B cell (primary cell): ENCODE measurements around the gene ROMO1. TPM values are rescaled to one million over a fixed set of nuclear protein-coding genes. Genes with fewer than 3 reads are reported as not detected.

Experiments
- ATAC-seq: fragments of 200-7000 bp; cut with Tn5 transposase; one replicate; pipeline ENCODE4 v1.10.0; 2021; ENCODE audit warnings: low read depth, mild to moderate bottlenecking, moderate number of reproducible peaks, moderate library complexity
- CTCF ChIA-PET: fragments of 350-600 bp; sonication (Branson Sonifier 250); formaldehyde crosslinking; loops from one replicate; lab custom pipeline; 2021; ENCODE audit warnings: antibody characterized with exemption, inconsistent platforms; lab: Charles Lee
- POLR2A ChIA-PET: fragments of 350-600 bp; sonication (Branson Sonifier 250); formaldehyde crosslinking; loops from one replicate; lab custom pipeline; 2021; ENCODE audit warnings: antibody characterized with exemption; lab: Charles Lee
- DNase-seq: peaks from one replicate; pipeline ENCODE4 v3.0.0; 2013
- H2AFZ ChIP-seq: 2 replicates; pipeline ENCODE4 v1.6.1; 2012; ENCODE audit warnings: mild to moderate bottlenecking, low read depth, low read length; ENCODE audit not compliant: insufficient read depth, poor library complexity, severe bottlenecking
- H3K27ac ChIP-seq, 2 donors: 1 replicate in 1 of 2; 2 replicates in 1 of 2; pipeline ENCODE4 v1.5.1; 2012 to 2013; ENCODE audit warnings: low read length in 2 of 2, mild to moderate bottlenecking in 2 of 2, moderate library complexity in 1 of 2
- H3K27me3 ChIP-seq, 4 experiments: fragments of 200-600 bp in 1 of 4; sonication (generic) in 1 of 4; replicated peaks in 1 of 4; 1 replicate in 2 of 4; 2 replicates in 2 of 4; pipeline versions ENCODE4 v1.6.1 to v1.7.0; 2013 to 2016; ENCODE audit warnings: low read length in 3 of 4, mild to moderate bottlenecking in 2 of 4, mixed read lengths in 1 of 4, moderate library complexity in 1 of 4; ENCODE audit not compliant: insufficient read depth in 4 of 4, control insufficient read depth in 3 of 4; ENCODE audit errors: control extremely low read depth in 1 of 4
- H3K36me3 ChIP-seq, 2 experiments: replicated peaks in 1 of 2; 1 replicate in 1 of 2; 2 replicates in 1 of 2; pipeline versions ENCODE4 v1.6.1 to v1.7.1; 2013; ENCODE audit warnings: low read length in 1 of 2; ENCODE audit not compliant: insufficient read depth in 2 of 2, control insufficient read depth in 1 of 2; ENCODE audit errors: control extremely low read depth in 1 of 2, extremely low read depth in 1 of 2
- H3K4me1 ChIP-seq, 2 donors: fragments of 200-600 bp in 1 of 2; sonication (generic) in 1 of 2; 1 replicate in 1 of 2; 2 replicates in 1 of 2; pipeline versions ENCODE4 v1.5.1 to v1.6.1; 2013 to 2017; ENCODE audit warnings: low read length in 2 of 2; ENCODE audit not compliant: control insufficient read depth in 2 of 2, insufficient read depth in 2 of 2
- H3K4me2 ChIP-seq: replicated peaks from 2 replicates; pipeline ENCODE3; 2012; ENCODE audit warnings: mild to moderate bottlenecking, low read depth, low read length; ENCODE audit not compliant: poor library complexity, severe bottlenecking
- H3K4me3 ChIP-seq, 5 experiments: fragments of 200-600 bp in 1 of 5; sonication (generic) in 1 of 5; 1 replicate in 3 of 5; 2 replicates in 2 of 5; pipeline versions ENCODE4 v1.5.1 to v1.7.0; 2011 to 2016; ENCODE audit warnings: low read length in 4 of 5, mild to moderate bottlenecking in 4 of 5, low read depth in 2 of 5, control low read depth in 1 of 5, moderate library complexity in 1 of 5; ENCODE audit not compliant: insufficient read depth in 1 of 5; ENCODE audit errors: control extremely low read depth in 1 of 5, extremely low read depth in 1 of 5
- H3K79me2 ChIP-seq: fragments of 200-600 bp; sonication (generic); one replicate; pipeline ENCODE4 v1.6.0; 2016; ENCODE audit warnings: low read length; ENCODE audit not compliant: control insufficient read depth, insufficient read depth
- H3K9ac ChIP-seq: fragments of 200-600 bp; sonication (generic); 2 replicates; pipeline ENCODE4 v1.6.1; 2017; ENCODE audit warnings: mild to moderate bottlenecking, low read length, moderate library complexity
- H3K9me3 ChIP-seq, 3 donors: one replicate each; pipeline versions ENCODE4 v1.6.1 to v1.7.1; 2013; ENCODE audit warnings: low read length in 2 of 3; ENCODE audit not compliant: control insufficient read depth in 2 of 3, insufficient read depth in 1 of 3; ENCODE audit errors: control extremely low read depth in 1 of 3
- H4K20me1 ChIP-seq: 2 replicates; pipeline ENCODE4 v1.6.0; 2012; ENCODE audit warnings: mild to moderate bottlenecking, low read length; ENCODE audit not compliant: insufficient read depth, control insufficient read depth, poor library complexity, severe bottlenecking
- H3K27ac Mint-ChIP-seq: one replicate; pipeline ENCODE4 v1.8.0; 2021; ENCODE audit warnings: mixed read lengths
- H3K27me3 Mint-ChIP-seq: one replicate; pipeline ENCODE4 v1.8.0; 2021; ENCODE audit warnings: mixed read lengths
- H3K4me1 Mint-ChIP-seq: one replicate; pipeline ENCODE4 v1.8.0; 2021; ENCODE audit warnings: mixed read lengths
- H3K4me3 Mint-ChIP-seq: one replicate; pipeline ENCODE4 v1.8.0; 2021; ENCODE audit warnings: mixed read lengths
- H3K9me3 Mint-ChIP-seq: one replicate; pipeline ENCODE4 v1.8.0; 2022; ENCODE audit warnings: mixed read lengths; ENCODE audit not compliant: insufficient read depth
- EZH2 ChIP-seq: IDR thresholded peaks from 2 replicates; pipeline ENCODE4 v1.6.1; 2012; ENCODE audit warnings: borderline replicate concordance, low read depth, mild to moderate bottlenecking, moderate library complexity, low read length; ENCODE audit not compliant: insufficient read depth, poor library complexity, severe bottlenecking
- WGBS: methylation state at CpG from one replicate; pipeline ENCODE4 v1.1.5; 2013; ENCODE audit warnings: missing lambda C conversion rate; ENCODE audit not compliant: insufficient coverage; 5-methylcytosine and 5-hydroxymethylcytosine counted together
- intact Hi-C: fragments of 100-400 bp; cut with micrococcal nuclease; formaldehyde crosslinking; loops from one replicate; pipeline ENCODE4 v1.10.0; 2022
- polyA plus RNA-seq: library from polyadenylated mRNA; depleted of rRNA; stranded (reverse); fragments of >200 nt; gene quantifications from 2 replicates; pipeline ENCODE4 v1.2.3, GENCODE V29; 2012
- total RNA-seq, 2 donors: library from RNA; stranded (reverse); fragments of 120-200 nt in 1 of 2; gene quantifications; 1 replicate in 1 of 2; 2 replicates in 1 of 2; pipeline versions ENCODE4 v1.2.3 to v1.2.4, GENCODE V29; 2013 to 2022
- TF ChIP-seq, protein P1 (sequence below): fragments of 200-600 bp; IDR thresholded peaks from one replicate; pipeline ENCODE4 v1.8.0; 2022; ENCODE audit warnings: antibody characterized with exemption, mild to moderate bottlenecking

The ROMO1 gene
- total and polyA plus RNA-seq, 2 donors (not counting 1 experiment from before 2014, with no cell fraction given) = 38.1 to 145 TPM

DNA sequence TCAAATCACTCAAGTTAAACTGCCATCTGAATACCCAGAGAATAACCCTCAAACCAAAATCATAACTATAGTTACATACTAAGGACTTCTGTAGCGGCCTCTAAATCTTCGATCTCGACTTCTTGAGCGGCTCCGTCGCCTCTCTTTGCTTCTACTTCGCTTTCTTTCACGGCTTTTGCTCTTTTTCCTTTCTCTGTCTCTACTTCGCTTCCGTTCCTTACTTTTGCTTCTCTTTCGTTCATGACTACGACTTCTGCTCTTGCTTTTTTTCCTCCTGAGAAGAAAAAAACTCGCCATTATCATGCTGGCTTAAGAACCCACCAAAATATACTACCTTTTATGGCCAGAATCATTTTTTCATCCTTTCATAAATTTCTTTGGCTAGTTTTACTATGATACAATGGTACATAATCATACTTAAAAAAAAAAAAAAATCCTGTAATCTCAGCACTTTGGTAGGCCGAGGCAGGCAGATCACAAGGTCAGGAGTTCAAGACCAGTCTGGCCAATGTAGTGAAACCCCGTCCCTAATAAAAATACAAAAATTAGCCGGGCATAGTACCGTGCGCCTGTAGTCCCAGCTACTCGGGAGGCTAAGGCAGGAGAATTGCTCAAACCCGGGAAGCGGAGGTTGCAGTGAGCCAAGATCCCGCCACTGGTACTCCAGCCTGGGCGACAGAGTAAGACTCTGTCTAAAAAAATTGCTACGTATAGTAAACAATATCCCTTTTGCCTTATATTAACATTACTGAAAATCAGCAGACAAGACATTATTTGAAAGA lies 32.8 kb downstream of the ROMO1 start:
- Histone ChIP-seq H3K27ac (no peak overlapping the region), H3K9ac (no peak overlapping the region), H3K4me2 (no peak overlapping the region), H3K4me3 (no peak overlapping the region), H3K9me3 (no peaks in the 10 kb centered on the region), H2AFZ (no peak overlapping the region), H3K4me1 (peaks cover 15 to 20% of the 10 kb centered on the region in 2 donors), H4K20me1 (peaks cover 99% of the 10 kb centered on the region), H3K79me2 (peaks cover 98% of the 10 kb centered on the region), H3K36me3 (peaks cover 3 to 95% of the 10 kb centered on the region in 2 experiments), H3K27me3 (no peaks in the 10 kb centered on the region)
- DNase-seq = no peak
- Mint-ChIP-seq H3K4me3 (no peak overlapping the region), H3K9me3 (no peaks in the 10 kb centered on the region), H3K4me1 (peaks cover 36% of the 10 kb centered on the region), H3K27ac (no peak overlapping the region), H3K27me3 (no peaks in the 10 kb centered on the region)
- 96% methylated on average over 20 of the region's 24 CpGs for WGBS
- intact Hi-C loops = loop anchor here (2.0 kb wide), 1 partner anchor 17 kb away; no protein-coding TSS in a partner anchor
- TF ChIP-seq, protein P1, sequence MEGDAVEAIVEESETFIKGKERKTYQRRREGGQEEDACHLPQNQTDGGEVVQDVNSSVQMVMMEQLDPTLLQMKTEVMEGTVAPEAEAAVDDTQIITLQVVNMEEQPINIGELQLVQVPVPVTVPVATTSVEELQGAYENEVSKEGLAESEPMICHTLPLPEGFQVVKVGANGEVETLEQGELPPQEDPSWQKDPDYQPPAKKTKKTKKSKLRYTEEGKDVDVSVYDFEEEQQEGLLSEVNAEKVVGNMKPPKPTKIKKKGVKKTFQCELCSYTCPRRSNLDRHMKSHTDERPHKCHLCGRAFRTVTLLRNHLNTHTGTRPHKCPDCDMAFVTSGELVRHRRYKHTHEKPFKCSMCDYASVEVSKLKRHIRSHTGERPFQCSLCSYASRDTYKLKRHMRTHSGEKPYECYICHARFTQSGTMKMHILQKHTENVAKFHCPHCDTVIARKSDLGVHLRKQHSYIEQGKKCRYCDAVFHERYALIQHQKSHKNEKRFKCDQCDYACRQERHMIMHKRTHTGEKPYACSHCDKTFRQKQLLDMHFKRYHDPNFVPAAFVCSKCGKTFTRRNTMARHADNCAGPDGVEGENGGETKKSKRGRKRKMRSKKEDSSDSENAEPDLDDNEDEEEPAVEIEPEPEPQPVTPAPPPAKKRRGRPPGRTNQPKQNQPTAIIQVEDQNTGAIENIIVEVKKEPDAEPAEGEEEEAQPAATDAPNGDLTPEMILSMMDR = no peak
- TF ChIP-seq EZH2 = no peak
- ChIA-PET CTCF (no interaction called here), POLR2A (no interaction called here)
- ATAC-seq = no peak

DNA sequence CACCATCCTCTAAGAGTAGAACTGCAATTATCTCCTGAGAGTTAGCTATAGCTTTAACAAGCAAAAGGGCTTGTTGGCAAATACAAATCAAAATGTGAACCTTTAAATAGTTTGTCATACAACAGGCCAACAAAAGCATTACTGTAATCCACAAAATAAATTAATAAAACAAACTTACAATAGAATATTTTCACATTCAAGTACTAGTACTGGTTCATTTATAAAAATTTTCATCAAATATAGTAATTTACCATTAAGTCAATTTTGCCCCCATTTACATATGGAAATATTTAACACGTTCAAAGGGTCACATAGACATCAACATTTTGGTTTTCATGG lies 33.4 kb downstream of the ROMO1 start:
- Mint-ChIP-seq H3K4me3 (no peak overlapping the region), H3K27ac (no peak overlapping the region), H3K27me3 (no peaks in the 10 kb centered on the region), H3K9me3 (no peaks in the 10 kb centered on the region), H3K4me1 (peaks cover 36% of the 10 kb centered on the region)
- peaks cover 99% of the 10 kb centered on the region for H3K79me2 ChIP-seq
- H3K36me3 ChIP-seq = peaks cover 3 to 93% of the 10 kb centered on the region in 2 experiments
- no peak overlapping the region for H2AFZ ChIP-seq
- 67% methylated on average over 1 of the region's 1 CpG for WGBS
- no peak overlapping the region for H3K9ac ChIP-seq
- no peak overlapping the region for H3K4me2 ChIP-seq
- DNase-seq (no peak), ATAC-seq (no peak)
- intact Hi-C loops = no loop called here
- ChIA-PET CTCF (no interaction called here), POLR2A (no interaction called here)
- peaks cover 99% of the 10 kb centered on the region for H4K20me1 ChIP-seq
- H3K9me3 ChIP-seq = no peaks in the 10 kb centered on the region
- H3K27ac ChIP-seq = no peak overlapping the region
- no peak overlapping the region for H3K4me3 ChIP-seq
- H3K4me1 ChIP-seq = peaks cover 15 to 20% of the 10 kb centered on the region in 2 donors
- H3K27me3 ChIP-seq = no peaks in the 10 kb centered on the region
- no peak for TF ChIP-seq EZH2
- TF ChIP-seq, protein P1 = no peak
